ENCODE data around the gene CSF1.

- TF ChIP-seq POLR2A (IDR thresholded peaks at IDR 0.05) (no peak), CTCF (IDR thresholded peaks at IDR 0.05) (peak; percentile 31 to 51 (median 34)), EP300 (IDR thresholded peaks at IDR 0.05) (no peak)
Observed at GRCh38 chr1:109923131-109923945, 12.7 kb downstream of the CSF1 start.
